ENCODE results near the gene DGKZ. TPM values are rescaled to one million over a fixed set of nuclear protein-coding genes. Genes with fewer than 3 reads are reported as not detected.

Gene DGKZ
- total and polyA plus RNA-seq, 10 of the 15 experiments (the other 5 are each of a cell fraction or from before 2014, with no cell fraction given), result 0.50 to 78.4 (median 39.5) TPM

- no peak for TF ChIP-seq PAX5 (IDR thresholded peaks at IDR 0.05; ENCODE audit: borderline replicate concordance, low read depth, low read length)
- TF ChIP-seq BHLHE40 (IDR thresholded peaks at IDR 0.05; ENCODE audit: borderline replicate concordance in 1 of 2, low read depth in 2 of 2, low read length in 1 of 2), result no peak
- no peak for TF ChIP-seq FOXK2 (IDR thresholded peaks at IDR 0.05)
- TF ChIP-seq MEF2B (IDR thresholded peaks at IDR 0.05; ENCODE audit: partially characterized antibody, poor library complexity, severe bottlenecking), result no peak
- no peak for TF ChIP-seq BRCA1 (IDR thresholded peaks at IDR 0.05; ENCODE audit: low read depth, low read length)
- no peak for TF ChIP-seq CTCF (IDR thresholded peaks at IDR 0.05 in 2 of 3, conservative IDR thresholded peaks at IDR 0.05 in 1 of 3; ENCODE audit: control insufficient read depth in 2 of 3, extremely low read depth in 1 of 3, insufficient read depth in 1 of 3, low read depth in 3 of 3, low read length in 3 of 3)
- TF ChIP-seq IKZF2 (IDR thresholded peaks at IDR 0.05), result no peak
- TF ChIP-seq, protein P1, sequence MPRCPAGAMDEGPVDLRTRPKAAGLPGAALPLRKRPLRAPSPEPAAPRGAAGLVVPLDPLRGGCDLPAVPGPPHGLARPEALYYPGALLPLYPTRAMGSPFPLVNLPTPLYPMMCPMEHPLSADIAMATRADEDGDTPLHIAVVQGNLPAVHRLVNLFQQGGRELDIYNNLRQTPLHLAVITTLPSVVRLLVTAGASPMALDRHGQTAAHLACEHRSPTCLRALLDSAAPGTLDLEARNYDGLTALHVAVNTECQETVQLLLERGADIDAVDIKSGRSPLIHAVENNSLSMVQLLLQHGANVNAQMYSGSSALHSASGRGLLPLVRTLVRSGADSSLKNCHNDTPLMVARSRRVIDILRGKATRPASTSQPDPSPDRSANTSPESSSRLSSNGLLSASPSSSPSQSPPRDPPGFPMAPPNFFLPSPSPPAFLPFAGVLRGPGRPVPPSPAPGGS (IDR thresholded peaks at IDR 0.05; ENCODE audit: borderline replicate concordance, insufficient read depth, low read depth, low read length, poor library complexity, severe bottlenecking), result no peak
- TF ChIP-seq POU2F2 (IDR thresholded peaks at IDR 0.05; ENCODE audit: borderline replicate concordance, low read depth, low read length), result no peak
Measured at GRCh38 chr11:46356924-46357482, 9.7 kb downstream of the DGKZ start (continued).

Measured in GM12878 (cell line).